IMR-90 (cell line): ENCODE results near the gene SETX. TPM values are rescaled to one million over a fixed set of nuclear protein-coding genes. Genes with fewer than 3 reads are reported as not detected.
A peak's percentile ranks its signal among the peaks of the same experiment; 100 is the strongest.

ENCODE experiments used
- ATAC-seq: fragments of 200-7000 bp; cut with Tn5 transposase; 2 replicates; pipeline ENCODE4 v1.9.1; 2020; ENCODE audit warnings: low read depth, mild to moderate bottlenecking, moderate library complexity
- BruUV-seq: library from RNA; stranded (reverse); fragments of 400-500 nt; replicated peaks from 2 replicates; lab custom pipeline; 2021; lab: Mats Ljungman, UMichigan
- CTCF ChIA-PET: fragments of 300-600 bp; formaldehyde crosslinking; extraction: SDS; loops from one replicate; lab custom pipeline; 2021; ENCODE audit warnings: antibody characterized with exemption; lab: Yijun Ruan, JAX
- POLR2A ChIA-PET: fragments of 300-600 bp; sonication (Branson Sonifier 250); formaldehyde crosslinking; loops from one replicate; lab custom pipeline; 2022; ENCODE audit warnings: antibody characterized with exemption; ENCODE audit not compliant: unreplicated experiment; lab: Charles Lee
- DNase-seq: peaks from one replicate; pipeline ENCODE4 v3.0.0; 2013
- H2AFZ ChIP-seq: replicated peaks from 2 replicates; pipeline ENCODE3; 2013; ENCODE audit warnings: low read length, mild to moderate bottlenecking; ENCODE audit not compliant: poor library complexity
- H2AK5ac ChIP-seq: 2 replicates; pipeline ENCODE4 v1.6.1; 2013; ENCODE audit warnings: low read depth, low read length, inconsistent platforms
- H2AK9ac ChIP-seq: replicated peaks from 2 replicates; pipeline ENCODE3; 2013; ENCODE audit warnings: mild to moderate bottlenecking, low read depth, low read length, moderate library complexity; ENCODE audit not compliant: poor library complexity
- H2BK120ac ChIP-seq: 2 replicates; pipeline ENCODE4 v1.6.1; 2013; ENCODE audit warnings: low read depth, low read length, inconsistent platforms
- H2BK15ac ChIP-seq: 3 replicates; pipeline ENCODE4 v1.6.1; 2013; ENCODE audit warnings: low read depth, low read length, inconsistent platforms
- H2BK20ac ChIP-seq: 2 replicates; pipeline ENCODE4 v1.6.1; 2013; ENCODE audit warnings: low read depth, mild to moderate bottlenecking, inconsistent platforms, low read length, moderate library complexity
- H2BK5ac ChIP-seq: 2 replicates; pipeline ENCODE4 v1.6.1; 2013; ENCODE audit warnings: mild to moderate bottlenecking, low read depth, low read length, inconsistent platforms; ENCODE audit not compliant: poor library complexity, severe bottlenecking
- H3K14ac ChIP-seq: replicated peaks from 2 replicates; pipeline ENCODE4 v1.6.1; 2013; ENCODE audit warnings: low read depth, low read length, inconsistent platforms
- H3K18ac ChIP-seq: 2 replicates; pipeline ENCODE4 v1.6.1; 2013; ENCODE audit warnings: low read depth, low read length, control low read depth
- H3K23ac ChIP-seq: 2 replicates; pipeline ENCODE4 v1.6.1; 2013; ENCODE audit warnings: low read depth, low read length, inconsistent platforms
- H3K27ac ChIP-seq: 2 replicates; pipeline ENCODE4 v1.5.1; 2013; ENCODE audit warnings: mild to moderate bottlenecking, control low read depth, low read length; ENCODE audit not compliant: insufficient read depth
- H3K27me3 ChIP-seq: 2 replicates; pipeline ENCODE4 v1.6.1; 2013; ENCODE audit warnings: low read length; ENCODE audit not compliant: control insufficient read depth, insufficient read depth
- H3K36me3 ChIP-seq: 2 replicates; pipeline ENCODE4 v1.6.1; 2013; ENCODE audit warnings: low read length, mixed read lengths; ENCODE audit not compliant: control insufficient read depth, insufficient read depth
- H3K4ac ChIP-seq: 2 replicates; pipeline ENCODE4 v1.6.1; 2013; ENCODE audit warnings: low read depth, low read length, inconsistent platforms
- H3K4me1 ChIP-seq: 2 replicates; pipeline ENCODE4 v1.6.1; 2013; ENCODE audit warnings: low read length, mixed read lengths; ENCODE audit not compliant: control insufficient read depth, insufficient read depth
- H3K4me2 ChIP-seq: 2 replicates; pipeline ENCODE4 v1.6.1; 2013; ENCODE audit warnings: low read depth, mild to moderate bottlenecking, control low read depth, low read length, moderate library complexity
- H3K4me3 ChIP-seq: 2 replicates; pipeline ENCODE4 v1.5.1; 2013; ENCODE audit warnings: low read depth, mild to moderate bottlenecking, control low read depth, low read length, moderate library complexity; ENCODE audit not compliant: insufficient read depth
- H3K56ac ChIP-seq: 2 replicates; pipeline ENCODE4 v1.6.1; 2013; ENCODE audit warnings: low read length, inconsistent platforms; ENCODE audit not compliant: insufficient read depth; ENCODE audit errors: extremely low read depth
- H3K79me1 ChIP-seq, 2 experiments: 2 replicates each; pipeline ENCODE4 v1.6.1; 2013; ENCODE audit warnings: low read length in 2 of 2, inconsistent platforms in 1 of 2, low read depth in 1 of 2
- H3K9ac ChIP-seq: 2 replicates; pipeline ENCODE4 v1.6.1; 2013; ENCODE audit warnings: low read depth, low read length, control low read depth
- H3K9me1 ChIP-seq: 2 replicates; pipeline ENCODE4 v1.6.1; 2013; ENCODE audit warnings: low read length, inconsistent platforms; ENCODE audit not compliant: insufficient read depth
- H3K9me3 ChIP-seq: 2 replicates; pipeline ENCODE4 v1.6.1; 2013; ENCODE audit warnings: low read length; ENCODE audit not compliant: control insufficient read depth, insufficient read depth
- H4K20me1 ChIP-seq: 2 replicates; pipeline ENCODE4 v1.6.1; 2013; ENCODE audit warnings: low read length, inconsistent platforms; ENCODE audit not compliant: insufficient read depth
- H4K5ac ChIP-seq: 2 replicates; pipeline ENCODE4 v1.6.1; 2013; ENCODE audit warnings: mild to moderate bottlenecking, low read depth, low read length, control low read depth
- H4K8ac ChIP-seq, 2 experiments: 2 replicates each; pipeline ENCODE4 v1.6.1; 2013; ENCODE audit warnings: low read depth in 2 of 2, low read length in 2 of 2, control low read depth in 1 of 2, inconsistent platforms in 1 of 2
- H4K91ac ChIP-seq: 2 replicates; pipeline ENCODE4 v1.6.1; 2013; ENCODE audit warnings: low read depth, low read length, inconsistent platforms; ENCODE audit not compliant: insufficient read depth
- CEBPB ChIP-seq: IDR thresholded peaks from 2 replicates; pipeline ENCODE4 v1.6.1; 2012; ENCODE audit warnings: low read depth, low read length, improper control_type of control experiment
- CHD1 ChIP-seq: IDR thresholded peaks from 2 replicates; pipeline ENCODE4 v1.6.1; 2012; ENCODE audit warnings: low read depth, low read length, improper control_type of control experiment
- CTCF ChIP-seq: conservative IDR thresholded peaks from 2 replicates; pipeline ENCODE4 v1.5.1; 2012; ENCODE audit warnings: mild to moderate bottlenecking, low read depth, low read length, improper control_type of control experiment
- MAZ ChIP-seq: IDR thresholded peaks from 2 replicates; pipeline ENCODE4 v1.6.1; 2012; ENCODE audit warnings: low read depth, mild to moderate bottlenecking, low read length, improper control_type of control experiment, moderate library complexity, borderline replicate concordance
- POLR2A ChIP-seq: IDR thresholded peaks from 2 replicates; pipeline ENCODE4 v1.6.1; 2012; ENCODE audit warnings: mild to moderate bottlenecking, low read depth, low read length
- RAD21 ChIP-seq: IDR thresholded peaks from 2 replicates; pipeline ENCODE4 v1.6.1; 2012; ENCODE audit warnings: low read length, improper control_type of control experiment
- SMC3 ChIP-seq: fragments of 150-350 bp; IDR thresholded peaks from 2 replicates; pipeline ENCODE4 v1.6.1; 2016; ENCODE audit warnings: low read depth, mild to moderate bottlenecking, antibody characterized with exemption, low read length, moderate library complexity
- USF2 ChIP-seq: fragments of 150-350 bp; IDR thresholded peaks from 2 replicates; pipeline ENCODE4 v1.6.1; 2017; ENCODE audit warnings: mild to moderate bottlenecking, antibody characterized with exemption, low read length, low read depth
- WGBS, 2 experiments: methylation state at CpG; one replicate each; pipeline versions ENCODE4 v1.1.5 to v1.1.7; 2013; ENCODE audit warnings: missing lambda C conversion rate in 2 of 2; ENCODE audit not compliant: insufficient read length in 1 of 2; ENCODE audit errors: extremely low coverage in 2 of 2; 5-methylcytosine and 5-hydroxymethylcytosine counted together
- dilution Hi-C: fragments of 300-500 bp; cut with HindIII; formaldehyde crosslinking; loops from one replicate; pipeline ENCODE4 v1.14.3; 2018; ENCODE audit warnings: low sequenced_read_pairs; ENCODE audit not compliant: unreplicated experiment
- in situ Hi-C: fragments of 300-500 bp; cut with MboI; formaldehyde crosslinking; loops from 3 replicates; pipeline ENCODE4 v1.14.3; 2019; ENCODE audit warnings: low sequenced_read_pairs, inconsistent platforms, mixed read lengths
- intact Hi-C: fragments of 100-400 bp; cut with micrococcal nuclease; formaldehyde crosslinking; loops from 2 replicates; pipeline ENCODE4 v1.10.0; 2022
- polyA plus RNA-seq, 3 experiments: library from polyadenylated mRNA; depleted of rRNA; stranded (reverse); fragments of >200 nt; gene quantifications; 2 replicates each; pipeline ENCODE4 v1.2.3, GENCODE V29; 2012; ENCODE audit warnings: low replicate concordance in 1 of 3
- total RNA-seq: library from RNA; depleted of rRNA; stranded (reverse); fragments of >200 nt; gene quantifications from 2 replicates; pipeline ENCODE4 v1.2.3, GENCODE V29; 2012

The SETX gene
- total and polyA plus RNA-seq, 2 of the 4 experiments (the other 2 are of a cell fraction): 13.1 to 55.0 TPM

DNA sequence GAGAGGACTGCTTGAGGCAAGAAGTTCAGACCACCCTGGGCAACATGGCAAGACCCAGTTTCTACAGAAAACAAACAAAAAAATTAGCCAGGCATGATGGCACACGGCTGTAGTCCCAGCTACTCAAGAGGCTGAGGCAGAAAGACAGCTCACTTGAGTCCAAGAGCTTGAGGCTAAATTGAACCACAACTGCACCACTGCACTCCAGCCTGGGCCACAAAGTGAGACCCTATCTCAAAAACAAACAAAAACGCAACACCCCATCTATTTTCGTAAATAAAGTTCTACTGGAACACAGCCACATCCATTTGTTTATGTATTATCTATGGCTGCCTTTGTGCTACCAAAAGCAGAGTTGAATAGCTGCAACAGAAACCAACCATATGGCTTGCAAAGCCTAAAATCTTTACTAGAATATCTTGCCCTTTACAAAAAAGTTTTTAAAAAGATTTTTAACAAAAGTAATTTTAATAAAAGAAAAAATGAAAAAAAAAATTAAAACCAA, 67.5 kb downstream of the SETX start:
- 0% methylated on average over 1 of the region's 3 CpGs; no CpG with 5 or more reads in 1 of the 2 experiments for WGBS, 2 experiments
- Histone ChIP-seq H3K36me3 (peaks cover 31% of the 10 kb centered on the region), H4K20me1 (peaks cover 42% of the 10 kb centered on the region), H2BK15ac (no peak overlapping the region), H2AK9ac (no peak overlapping the region), H3K27ac (peak overlapping the region; percentile 66; the same call in 1 of the 2 replicates), H4K8ac (no peak overlapping the region), H3K56ac (no peak overlapping the region), H3K4me3 (no peak overlapping the region), H3K4me1 (peaks cover 15% of the 10 kb centered on the region), H3K9me1 (peaks cover 13% of the 10 kb centered on the region), H4K91ac (no peak overlapping the region), H3K14ac (no peak overlapping the region), H3K9me3 (no peaks in the 10 kb centered on the region), H2BK5ac (no peak overlapping the region), H2AFZ (no peak overlapping the region), H2BK120ac (no peak overlapping the region), H3K4me2 (no peak overlapping the region), H3K23ac (peak overlapping the region; percentile 29; the same call in 1 of the 2 replicates), H2AK5ac (no peak overlapping the region), H4K5ac (no peak overlapping the region), H3K4ac (no peak overlapping the region), H2BK20ac (no peak overlapping the region), H3K9ac (no peak overlapping the region), H3K27me3 (no peaks in the 10 kb centered on the region), H3K18ac (no peak overlapping the region), H3K79me1 (peaks cover 21 to 37% of the 10 kb centered on the region in 2 experiments)
- CTCF ChIA-PET: interaction anchor here (0.7 kb wide), 1 partner anchor 1603 kb away, joined by 4 read pairs; no protein-coding TSS in a partner anchor
- dilution Hi-C loops (no loop called here), in situ Hi-C loops (no loop called here), intact Hi-C loops (no loop called here)
- ATAC-seq (no peak), DNase-seq (no peak)
- no TSS peak for BruUV-seq
- POLR2A ChIA-PET: interaction anchor here (0.6 kb wide), 1 partner anchor 757 kb away, joined by 3 read pairs; no protein-coding TSS in a partner anchor
- TF ChIP-seq CEBPB (no peak), SMC3 (no peak), CTCF (no peak), MAZ (no peak), CHD1 (no peak), RAD21 (no peak), USF2 (no peak), POLR2A (no peak)
